ENCODE data around the gene TRDN.

The TRDN gene

GRCh38 chr6:123636782-123637181 lies at the start of gene TRDN:
TRDN (minus strand) TSS chr6:123636950; CDS start chr6:123636775, 175 bp downstream.
- DNase-seq (ENCODE audit: low read depth), result no peak

GRCh38 chr6:123681957-123682462 lies 45.3 kb upstream of the TRDN start:
- DNase-seq (ENCODE audit: low read depth), result no peak

GRCh38 chr6:123677897-123678296 lies 41.1 kb upstream of the TRDN start:
- no peak for DNase-seq (ENCODE audit: low read depth)

GRCh38 chr6:123676793-123677192 lies 40.0 kb upstream of the TRDN start:
- DNase-seq (ENCODE audit: low read depth), result no peak

GRCh38 chr6:123668965-123669591 lies 32.3 kb upstream of the TRDN start:
- DNase-seq (ENCODE audit: low read depth), result no peak

GRCh38 chr6:123668063-123668462 lies 31.3 kb upstream of the TRDN start:
- DNase-seq (ENCODE audit: low read depth), result no peak

GRCh38 chr6:123663436-123663835 lies 26.7 kb upstream of the TRDN start:
- no peak for DNase-seq (ENCODE audit: low read depth)

GRCh38 chr6:123662757-123663156 lies 26.0 kb upstream of the TRDN start:
- DNase-seq (ENCODE audit: low read depth), result no peak

GRCh38 chr6:123661105-123661891 lies 24.5 kb upstream of the TRDN start:
- DNase-seq (ENCODE audit: low read depth), result no peak

- no peak for DNase-seq (ENCODE audit: low read depth)
These were observed 23.4 kb upstream of the TRDN start for GRCh38 chr6:123659960-123660748.

GRCh38 chr6:123658848-123659247 lies 22.1 kb upstream of the TRDN start:
- DNase-seq (ENCODE audit: low read depth), result no peak

- DNase-seq (ENCODE audit: low read depth), result no peak
These were observed 19.0 kb upstream of the TRDN start for GRCh38 chr6:123655521-123656306.

- no peak for DNase-seq (ENCODE audit: low read depth)
These were observed 12.0 kb upstream of the TRDN start for GRCh38 chr6:123648723-123649122.

- DNase-seq (ENCODE audit: low read depth), result no peak
These were observed 11.3 kb upstream of the TRDN start for GRCh38 chr6:123648020-123648580.

- no peak for DNase-seq (ENCODE audit: low read depth)
These were observed 4.7 kb upstream of the TRDN start for GRCh38 chr6:123641497-123641896.

- no peak for DNase-seq (ENCODE audit: low read depth)
These were observed 3.9 kb upstream of the TRDN start for GRCh38 chr6:123640567-123641187.

GRCh38 chr6:123638865-123639264 lies 2.1 kb upstream of the TRDN start:
- no peak for DNase-seq (ENCODE audit: low read depth)

- DNase-seq (ENCODE audit: low read depth), result no peak
These were observed 468 bp downstream of the TRDN start for GRCh38 chr6:123636282-123636681.

GRCh38 chr6:123635567-123635966 lies 1.2 kb downstream of the TRDN start:
- DNase-seq (ENCODE audit: low read depth), result no peak

GRCh38 chr6:123635144-123635543 lies 1.6 kb downstream of the TRDN start:
- no peak for DNase-seq (ENCODE audit: low read depth)

GRCh38 chr6:123632641-123633040 lies 4.1 kb downstream of the TRDN start:
- DNase-seq (ENCODE audit: low read depth), result no peak

All from activated T-cell treated with anti-CD3 and anti-CD28 coated beads for 1 hour (primary cell).